HG03354 (cell line): Measurements from ENCODE around the gene FRMD3.
"Not testable (repeated sequence)": the region's sequence is repeated elsewhere in the genome, so short reads cannot be mapped to it uniquely, and the experiment has no call there.

Experiments
- ATAC-seq: cut with Tn5 transposase; IDR thresholded peaks from one replicate; pipeline ENCODE4 v1.9.1; 2021; ENCODE audit warnings: mild to moderate bottlenecking; ENCODE audit not compliant: unreplicated experiment, poor library complexity, severe bottlenecking

The FRMD3 gene

DNA sequence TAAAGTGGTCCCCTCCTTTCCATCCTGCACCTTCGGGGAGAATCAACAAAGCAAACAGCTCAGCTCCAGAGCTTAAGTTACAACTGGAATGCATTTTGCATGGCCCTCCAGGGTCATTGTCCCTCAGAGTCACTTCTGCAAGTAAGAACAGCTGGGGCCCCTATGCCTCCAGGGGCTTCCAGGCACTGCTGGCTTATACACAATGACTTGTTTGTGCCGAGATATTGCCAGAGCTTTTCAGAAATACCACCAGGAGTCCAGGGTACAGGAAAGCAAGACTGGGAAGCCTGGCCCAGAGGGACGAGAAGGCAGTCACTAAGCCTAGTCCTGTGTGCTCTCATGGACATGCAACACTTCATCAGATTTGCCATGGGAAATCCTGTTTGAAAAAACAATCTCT lies 11.3 kb downstream of the FRMD3 start:
- no peak for ATAC-seq

DNA sequence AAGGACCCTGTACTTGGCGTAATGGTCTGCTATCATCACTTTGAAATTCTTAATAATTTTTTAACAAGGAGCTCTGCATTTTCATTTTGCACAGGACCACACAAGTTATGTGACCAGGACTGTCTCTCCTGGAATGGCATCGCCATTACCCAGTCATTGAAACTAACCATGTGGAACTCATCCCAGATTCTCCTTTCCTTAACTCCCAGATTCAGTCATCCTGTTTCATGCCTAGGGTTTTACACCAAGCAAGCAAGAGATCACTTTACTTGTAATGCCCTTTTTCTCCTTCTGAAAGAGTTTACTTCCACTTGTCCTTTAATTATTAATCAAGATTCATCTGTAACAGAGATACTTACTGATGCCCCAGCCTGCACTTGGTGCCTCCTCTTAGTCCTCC lies 12.0 kb downstream of the FRMD3 start:
- no peak for ATAC-seq

DNA sequence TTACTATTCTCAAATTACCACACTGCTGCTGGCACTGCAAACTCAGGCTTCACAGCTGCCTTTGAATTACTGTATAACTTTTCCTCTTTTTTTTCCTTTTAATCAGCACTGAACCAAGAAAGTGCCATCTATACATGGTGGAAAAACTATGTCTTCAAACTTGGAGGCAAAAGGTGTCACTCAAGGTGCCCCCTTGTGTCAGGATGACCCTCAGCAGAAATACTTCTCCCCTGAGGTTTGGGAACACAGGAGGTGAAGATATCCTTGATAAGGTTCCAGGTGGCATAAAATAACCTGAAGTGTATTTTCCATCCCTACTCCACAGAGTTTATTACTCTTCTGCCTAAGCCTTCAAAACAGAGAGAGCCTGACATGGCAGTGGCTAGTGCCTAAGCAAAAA lies 14.5 kb downstream of the FRMD3 start:
- ATAC-seq: no peak

DNA sequence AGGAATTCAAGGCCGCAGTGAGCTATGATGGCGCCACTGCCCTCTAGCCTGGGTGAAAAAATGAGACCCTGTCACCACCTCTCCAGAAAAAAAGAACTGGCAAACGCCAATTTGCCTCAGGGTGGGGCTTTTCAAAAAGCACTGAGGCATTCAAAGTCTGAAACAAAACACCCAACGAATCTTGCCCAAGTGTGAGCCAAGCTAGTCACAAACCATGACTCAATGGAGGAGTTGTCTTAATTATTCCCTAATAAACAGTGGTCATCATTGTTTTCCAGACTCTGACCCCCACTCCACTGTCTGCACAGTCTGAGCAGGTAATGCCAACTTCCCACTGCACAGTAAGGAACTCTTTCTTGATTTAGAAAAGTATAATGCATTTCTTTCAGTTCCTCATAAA lies 16.8 kb downstream of the FRMD3 start:
- no peak for ATAC-seq

DNA sequence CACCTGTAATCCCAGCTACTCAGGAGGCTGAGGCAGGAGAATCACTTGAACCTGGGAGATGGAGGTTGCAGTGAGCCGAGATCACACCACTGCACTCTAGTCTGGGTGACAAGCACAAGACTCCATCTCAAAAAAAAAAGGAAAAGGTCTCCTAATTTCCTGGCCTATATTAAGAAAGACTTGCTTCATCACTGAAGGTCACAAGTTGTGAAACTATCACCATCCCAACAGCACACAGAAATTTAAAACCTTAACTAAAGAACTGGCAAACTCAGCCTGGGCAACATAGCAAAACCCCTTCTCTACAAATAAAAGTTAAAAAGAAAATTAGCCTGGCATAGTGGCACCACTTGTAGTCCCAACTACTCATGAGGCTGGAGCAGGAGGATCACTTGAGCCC lies 17.2 kb downstream of the FRMD3 start:
- ATAC-seq: no peak

DNA sequence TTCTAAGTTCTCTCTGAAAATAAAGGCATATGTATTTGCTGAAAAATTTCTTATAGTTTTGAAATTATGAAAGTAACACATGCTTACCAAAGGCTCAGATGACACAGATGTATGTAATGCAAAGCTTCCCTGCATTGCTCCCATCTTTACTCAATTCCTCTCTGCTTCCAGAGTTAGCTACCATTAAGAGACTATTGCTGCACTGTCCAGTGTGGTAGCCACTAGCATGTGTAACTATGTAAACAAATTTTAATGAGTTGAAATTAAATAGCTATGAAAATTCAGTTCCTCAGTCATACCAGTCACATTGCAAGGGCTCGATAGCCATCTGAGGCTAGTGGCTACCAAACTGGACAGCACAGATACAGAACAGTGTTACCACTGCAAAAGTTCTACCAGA lies 17.9 kb downstream of the FRMD3 start:
- no peak for ATAC-seq

DNA sequence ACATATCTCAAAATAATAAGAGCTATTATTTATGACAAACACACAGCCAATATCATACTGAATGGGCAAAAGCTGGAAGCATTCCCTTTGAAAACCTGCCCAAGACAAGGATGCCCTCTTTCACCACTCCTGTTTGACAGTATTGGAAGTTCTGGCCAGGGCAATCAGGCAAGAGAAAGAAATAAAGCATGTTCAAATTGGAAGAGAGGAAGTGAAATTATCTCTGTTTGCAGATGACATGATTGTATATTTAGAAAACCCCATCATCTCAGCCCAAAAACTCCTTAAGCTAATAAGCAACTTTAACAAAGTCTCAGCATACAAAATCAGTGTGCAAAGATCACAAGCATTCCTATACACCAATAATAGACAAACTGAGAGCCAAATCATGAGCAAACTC lies 20.2 kb downstream of the FRMD3 start:
- ATAC-seq: not testable (repeated sequence)

DNA sequence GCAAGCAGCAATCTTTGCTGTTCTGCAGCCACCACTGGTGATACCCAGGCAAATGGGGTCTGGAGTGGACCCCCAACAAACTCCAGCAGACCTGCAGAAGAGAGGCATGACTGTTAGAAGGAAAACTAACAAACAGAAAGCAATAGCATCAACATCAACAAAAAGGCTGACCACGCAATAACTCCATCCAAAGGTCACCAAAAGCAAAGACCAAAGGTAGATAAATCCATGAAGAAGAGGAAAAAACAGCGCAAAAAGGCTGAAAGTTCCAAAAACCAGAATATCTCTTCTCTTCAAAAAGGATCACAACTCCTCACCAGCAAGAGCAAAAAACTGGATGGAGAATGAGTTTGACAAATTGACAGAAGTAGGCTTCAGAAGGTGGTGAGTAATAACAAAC lies 23.4 kb downstream of the FRMD3 start:
- no peak for ATAC-seq

DNA sequence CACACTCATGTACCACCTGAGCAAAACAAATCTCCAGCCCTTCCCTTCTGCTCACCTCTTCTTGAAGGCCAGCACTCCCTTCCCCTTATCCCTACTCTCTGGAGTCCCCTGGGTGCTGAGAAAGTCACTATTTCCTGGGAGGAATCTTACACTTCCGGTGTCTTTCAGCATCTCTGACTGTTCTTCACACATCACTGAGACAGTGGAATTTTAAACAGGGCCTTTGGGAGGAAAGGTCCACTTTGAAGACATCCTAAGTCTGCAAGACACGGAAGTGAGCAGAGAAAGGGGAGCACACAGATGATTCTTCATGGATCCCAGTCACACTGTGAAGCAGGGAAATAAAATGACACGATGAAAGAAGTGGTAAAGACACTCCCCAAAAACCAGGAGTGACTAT lies 25.6 kb downstream of the FRMD3 start:
- no peak for ATAC-seq

DNA sequence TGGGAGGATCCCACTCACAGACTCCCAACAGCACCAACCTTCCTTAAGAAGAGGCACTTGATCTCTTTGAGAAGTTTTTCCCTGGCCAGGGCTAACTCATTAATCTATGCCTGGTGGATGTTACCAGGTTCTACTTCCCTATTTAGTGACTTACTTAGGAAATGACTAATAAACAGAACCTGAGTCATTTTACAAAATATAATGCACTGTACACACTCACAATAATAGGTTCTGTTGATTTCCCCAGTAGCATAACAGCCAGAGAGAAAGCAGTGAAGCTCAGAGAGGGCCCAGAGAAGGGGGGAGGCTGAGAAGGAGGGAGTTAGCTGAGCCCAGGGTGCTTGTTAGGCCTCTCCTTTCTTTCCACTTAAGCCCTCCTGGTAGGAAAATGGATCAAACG lies 27.1 kb downstream of the FRMD3 start:
- peak; percentile 98 for ATAC-seq

DNA sequence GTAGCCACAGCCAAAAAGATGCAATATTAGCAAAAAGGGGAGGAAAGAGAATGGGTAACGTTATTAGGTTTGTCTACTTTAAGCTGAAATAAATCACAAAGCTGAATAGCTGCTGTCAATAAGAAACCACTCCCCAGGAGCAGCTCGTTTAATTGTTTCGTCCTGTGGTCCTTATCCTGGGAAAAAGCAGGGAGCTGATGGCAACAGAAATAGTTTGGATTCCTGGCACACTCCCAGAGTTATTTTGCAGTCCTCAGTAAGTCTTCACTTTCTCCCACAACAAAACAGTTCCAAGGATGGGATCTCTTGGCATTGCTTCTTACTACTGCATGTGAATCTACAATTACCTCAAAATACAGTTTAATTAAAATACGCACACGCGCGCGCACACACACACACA lies 28.8 kb downstream of the FRMD3 start:
- no peak for ATAC-seq

DNA sequence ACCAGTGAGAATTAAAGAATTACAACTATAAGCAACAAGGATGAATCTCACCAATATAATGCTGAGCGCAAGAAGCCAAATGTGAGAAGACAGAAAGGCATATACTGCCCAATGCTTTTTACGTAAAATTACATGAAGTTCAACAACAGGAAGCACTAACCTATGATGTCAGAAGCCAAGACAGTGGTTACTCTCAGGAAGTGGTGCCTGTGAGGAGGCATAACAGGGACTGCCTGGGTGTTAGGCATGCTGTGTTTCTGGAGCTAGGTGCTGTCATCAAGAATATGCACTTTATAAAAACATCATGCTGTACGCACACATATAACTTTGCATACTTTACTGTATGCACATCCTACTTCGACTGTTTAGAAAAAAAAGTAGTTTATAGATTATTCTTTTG lies 30.1 kb downstream of the FRMD3 start:
- ATAC-seq: no peak

DNA sequence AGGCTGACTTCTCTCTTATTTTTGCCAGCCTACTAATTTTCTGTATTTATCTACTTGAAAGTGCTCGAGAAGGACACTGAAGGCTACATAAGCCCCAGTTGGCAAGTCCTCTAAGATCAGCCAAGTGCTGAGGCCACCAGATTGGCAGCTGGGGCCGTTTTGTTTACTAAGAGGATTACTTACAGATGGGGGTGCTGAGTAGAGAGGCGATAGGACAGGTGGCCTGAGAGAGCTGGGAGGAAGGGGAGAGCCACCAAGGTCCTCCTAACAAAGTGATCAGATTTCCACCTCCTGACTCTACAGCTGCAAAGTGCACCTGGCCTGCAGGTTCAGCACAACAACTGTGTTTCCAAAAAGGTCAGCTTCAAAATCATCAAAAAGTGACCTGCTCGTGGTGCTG lies 32.9 kb downstream of the FRMD3 start:
- ATAC-seq: no peak

DNA sequence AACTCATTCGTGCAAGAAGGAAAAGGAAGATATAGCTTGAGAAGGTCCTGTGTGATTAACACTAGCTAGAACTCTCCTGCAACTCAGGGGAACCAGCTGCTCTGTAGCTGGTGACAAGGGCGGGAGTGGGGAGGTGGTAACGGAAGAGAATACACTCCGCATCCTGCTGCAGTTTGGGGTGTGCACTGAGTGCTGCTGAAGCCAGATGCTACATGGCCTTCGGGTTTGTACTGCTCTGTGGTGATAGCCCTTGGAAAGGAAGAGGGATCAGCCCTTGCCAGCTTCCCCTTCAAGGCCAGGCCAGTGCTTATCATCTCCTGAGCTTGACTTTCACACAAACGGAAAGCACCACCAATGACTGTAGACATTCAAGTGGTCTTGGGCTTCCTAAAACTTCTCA lies 34.3 kb downstream of the FRMD3 start:
- ATAC-seq: no peak

DNA sequence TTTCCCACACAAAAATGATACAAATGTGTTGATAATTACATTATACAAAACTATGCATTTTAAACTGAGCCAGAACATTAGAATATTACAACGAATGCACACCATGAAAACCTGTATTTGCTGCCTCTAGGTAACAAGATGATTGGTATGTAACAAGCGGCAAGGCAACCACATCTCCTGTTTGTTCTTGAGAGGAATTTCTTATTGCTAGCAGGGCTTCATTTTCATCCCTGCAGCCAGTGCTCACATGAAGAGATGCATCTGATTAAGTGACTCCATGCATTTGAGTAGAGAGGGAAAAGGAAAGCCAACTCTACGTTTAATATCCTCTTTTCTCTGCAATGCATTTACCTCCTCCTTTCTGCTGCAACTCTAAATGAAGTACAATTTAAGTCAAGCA lies 36.6 kb downstream of the FRMD3 start:
- ATAC-seq: no peak

DNA sequence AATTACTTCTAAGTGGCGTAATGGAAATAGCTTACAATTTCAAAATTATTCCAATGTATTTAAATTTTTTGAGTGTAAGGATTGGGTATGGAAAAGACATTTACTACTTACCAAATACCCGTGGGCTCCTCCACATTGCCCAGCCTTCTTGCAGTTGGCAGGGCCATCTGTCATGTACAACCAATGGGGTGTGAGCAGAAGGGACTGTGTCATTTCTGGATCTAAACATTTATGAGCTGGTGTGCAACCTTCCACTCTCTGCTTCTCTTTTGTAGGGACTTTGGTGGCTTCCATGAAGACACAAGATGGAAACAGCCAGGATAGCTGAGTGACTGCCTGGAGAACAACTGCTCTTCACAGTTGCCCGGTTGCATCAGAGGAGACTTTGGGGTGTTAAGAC lies 40.8 kb downstream of the FRMD3 start:
- no peak for ATAC-seq

DNA sequence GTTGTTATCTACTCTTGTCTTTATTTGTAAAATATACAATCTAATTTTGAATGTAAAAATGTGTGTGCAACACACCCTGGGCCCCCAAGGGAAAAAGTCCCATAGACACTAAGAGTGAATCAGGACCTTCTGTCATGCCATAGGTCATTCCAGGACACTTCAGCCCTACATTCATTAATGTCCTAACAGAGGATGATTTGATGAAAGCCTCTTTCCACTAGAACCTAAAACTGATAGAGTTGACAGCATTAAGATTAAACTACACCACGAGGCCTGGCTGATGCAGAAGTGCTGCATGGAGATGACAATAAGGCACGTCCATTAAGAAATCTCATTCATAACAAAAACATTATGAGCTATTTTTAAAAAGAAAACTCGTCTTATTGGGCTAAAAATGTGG lies 46.2 kb downstream of the FRMD3 start:
- ATAC-seq: no peak

DNA sequence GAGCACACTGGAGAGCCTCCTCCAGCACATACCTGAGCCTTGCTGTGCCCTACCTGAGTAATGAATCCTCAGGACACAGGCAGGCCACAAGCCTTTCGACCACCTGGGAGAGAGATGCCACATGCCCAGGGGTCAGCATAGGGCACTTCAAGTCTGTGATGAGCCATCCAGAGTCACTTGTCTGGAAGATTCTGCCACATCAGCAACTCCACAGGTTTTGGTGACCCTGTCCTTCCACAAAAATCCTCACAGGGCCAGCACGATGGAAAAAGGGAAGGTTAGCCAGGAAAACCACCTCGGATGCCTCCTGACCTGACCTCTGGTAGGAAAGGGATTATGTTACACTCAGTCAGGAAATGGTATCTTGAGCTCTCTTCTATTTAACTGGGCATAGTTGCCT lies 46.8 kb downstream of the FRMD3 start:
- ATAC-seq: no peak

DNA sequence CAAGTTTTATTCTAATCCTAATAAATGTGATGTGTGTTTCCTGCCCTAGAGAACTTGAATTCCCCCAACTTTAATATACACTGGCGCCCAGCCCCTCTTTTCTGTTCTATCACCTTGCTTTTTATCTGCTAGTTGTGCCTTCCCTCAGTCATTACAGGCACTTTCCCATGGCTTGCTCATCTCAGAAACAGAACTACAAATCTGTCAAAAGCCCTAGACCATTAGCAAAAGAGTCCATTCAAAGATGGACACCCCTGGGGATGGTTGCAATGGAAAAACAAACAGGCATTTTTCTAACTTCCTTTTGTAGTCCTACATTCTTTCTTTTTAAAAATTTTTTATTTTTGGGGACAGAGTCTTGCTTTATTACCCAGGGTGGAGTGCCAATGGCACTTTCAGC lies 48.2 kb downstream of the FRMD3 start:
- no peak for ATAC-seq

DNA sequence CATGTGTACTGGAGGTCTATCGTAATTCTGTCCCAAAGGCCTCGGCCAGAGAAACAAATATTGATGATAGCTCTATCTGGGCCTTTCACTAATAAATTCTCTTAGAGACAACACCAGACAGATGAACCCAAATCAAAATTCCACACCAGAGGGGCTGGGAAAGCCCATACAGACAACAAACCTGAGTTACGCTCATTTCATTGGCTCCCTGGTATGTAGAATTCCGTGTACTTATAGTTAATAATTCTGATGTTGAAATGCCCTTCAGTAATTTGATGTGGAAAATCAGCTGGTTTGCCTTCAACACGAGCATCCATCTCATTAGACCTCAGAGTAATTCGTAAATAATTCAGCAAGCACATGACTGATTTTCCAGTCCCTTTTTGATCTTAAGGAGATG lies 53.2 kb downstream of the FRMD3 start:
- no peak for ATAC-seq

DNA sequence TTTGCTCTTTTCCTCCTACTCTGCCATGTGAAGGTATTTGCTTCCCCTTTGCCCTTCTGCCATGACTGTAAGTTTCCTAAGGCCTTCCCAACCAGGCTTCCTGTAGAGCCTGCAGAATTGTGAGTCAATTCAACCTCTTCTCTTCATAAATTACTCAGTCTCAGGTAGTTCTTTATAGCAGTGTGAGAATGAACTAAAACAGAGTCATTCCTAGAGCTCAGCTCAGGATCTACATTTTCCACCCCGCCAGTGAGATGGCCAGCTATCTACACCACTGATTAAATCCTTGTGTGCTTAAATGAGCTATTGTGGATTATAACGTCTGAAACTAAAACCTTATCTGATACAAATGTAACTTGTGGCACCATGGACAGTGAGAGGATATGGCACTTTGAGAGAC lies 55.0 kb downstream of the FRMD3 start:
- no peak for ATAC-seq

DNA sequence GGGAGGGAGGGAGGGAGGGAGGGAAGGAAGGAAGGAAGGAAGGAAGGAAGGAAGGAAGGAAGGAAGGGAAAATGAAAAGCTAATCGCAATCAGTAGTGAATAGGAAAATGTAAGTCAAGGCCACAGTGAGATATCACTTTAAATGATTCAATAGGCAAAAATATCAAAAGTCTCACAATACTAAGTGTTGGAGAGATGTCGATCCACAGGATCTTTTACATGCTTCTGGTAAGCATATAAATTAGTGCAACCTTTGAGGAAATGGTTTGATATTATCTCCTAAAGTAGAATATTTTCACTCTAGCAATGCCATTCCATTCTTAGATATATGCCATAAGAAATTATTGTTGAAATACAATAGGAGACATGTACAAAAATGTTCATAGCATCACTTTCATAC lies 58.4 kb downstream of the FRMD3 start:
- no peak for ATAC-seq

DNA sequence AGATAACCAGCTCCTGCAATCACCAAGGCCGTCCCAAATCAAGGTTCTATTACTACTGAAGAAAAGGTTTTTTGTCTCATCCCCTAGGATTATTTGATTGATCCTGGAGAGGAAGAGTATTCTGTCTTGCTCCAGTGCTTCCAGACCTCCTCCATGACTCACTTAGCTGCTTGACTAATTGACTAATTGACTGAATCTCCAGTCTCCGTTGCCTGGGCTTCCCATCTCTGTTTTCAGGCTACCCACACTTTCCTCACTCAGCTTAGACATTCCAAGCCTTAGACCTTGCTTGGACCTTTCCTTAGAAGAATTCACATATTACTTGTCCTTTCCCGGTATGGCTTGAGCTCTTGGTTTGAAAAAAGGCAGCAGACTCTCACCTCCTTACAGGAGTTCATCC lies 60.6 kb downstream of the FRMD3 start:
- ATAC-seq: no peak
